Measurements from ENCODE around the gene USP54. TPM values are rescaled to one million over a fixed set of nuclear protein-coding genes. Genes with fewer than 3 reads are reported as not detected.

Gene USP54
- total RNA-seq, 4 donors from 2014 or later = 10.6 to 73.7 (median 40.5) TPM

- DNase-seq = no peak
- Histone ChIP-seq H3K27me3 (no peaks in the 10 kb centered on the region), H3K36me3 (no peaks in the 10 kb centered on the region), H3K4me1 (no peaks in the 10 kb centered on the region), H3K27ac (no peak overlapping the region), H3K9me3 (no peaks in the 10 kb centered on the region), H3K4me3 (no peak overlapping the region)
- intact Hi-C loops (cut with DNase I; ENCODE audit: low total_unique reads) = no loop called here
- no peak for TF ChIP-seq CTCF (IDR thresholded peaks at IDR 0.05)
- TF ChIP-seq POLR2A (IDR thresholded peaks at IDR 0.05) = no peak
Measured at GRCh38 chr10:73597346-73597745, 6.2 kb upstream of the USP54 start.

GRCh38 chr10:73593812-73594211 lies 2.7 kb upstream of the USP54 start:
- no peaks in the 10 kb centered on the region for H3K9me3 ChIP-seq

GRCh38 chr10:73593110-73593509 lies 2.0 kb upstream of the USP54 start:
- no peaks in the 10 kb centered on the region for H3K4me1 ChIP-seq
- intact Hi-C loops (cut with DNase I; ENCODE audit: low total_unique reads) = no loop called here
- no peak for DNase-seq
- no peaks in the 10 kb centered on the region for H3K9me3 ChIP-seq
- TF ChIP-seq CTCF (IDR thresholded peaks at IDR 0.05) (no peak), POLR2A (IDR thresholded peaks at IDR 0.05) (no peak)
- no peaks in the 10 kb centered on the region for H3K36me3 ChIP-seq
- no peak overlapping the region for H3K4me3 ChIP-seq
- H3K27me3 ChIP-seq = no peaks in the 10 kb centered on the region
- H3K27ac ChIP-seq = peak overlapping the region in 1 of 2 donors; percentile 76

More at GRCh38 chr10:73593812-73594211, 2.7 kb upstream of the USP54 start:
- no peak overlapping the region for H3K27ac ChIP-seq
- no peaks in the 10 kb centered on the region for H3K4me1 ChIP-seq
- intact Hi-C loops (cut with DNase I; ENCODE audit: low total_unique reads) = no loop called here
- H3K4me3 ChIP-seq = no peak overlapping the region
- H3K36me3 ChIP-seq = no peaks in the 10 kb centered on the region
- no peak for TF ChIP-seq POLR2A (IDR thresholded peaks at IDR 0.05)
- no peak for TF ChIP-seq CTCF (IDR thresholded peaks at IDR 0.05)
- H3K27me3 ChIP-seq = no peaks in the 10 kb centered on the region
- no peak for DNase-seq

- Histone ChIP-seq H3K4me1 (no peaks in the 10 kb centered on the region), H3K27me3 (no peaks in the 10 kb centered on the region), H3K27ac (peak overlapping the region; percentile 76 to 77), H3K36me3 (no peaks in the 10 kb centered on the region), H3K9me3 (no peaks in the 10 kb centered on the region), H3K4me3 (no peak overlapping the region)
- intact Hi-C loops (cut with DNase I; ENCODE audit: low total_unique reads) = no loop called here
- DNase-seq = peak; percentile 43 to 71
- peak in 1 of 4 experiments; percentile 20 for TF ChIP-seq CTCF (IDR thresholded peaks at IDR 0.05)
- TF ChIP-seq POLR2A (IDR thresholded peaks at IDR 0.05) = peak in 1 of 2 donors; percentile 35
Measured at GRCh38 chr10:73591935-73592699, 975 bp upstream of the USP54 start.

- Histone ChIP-seq H3K9me3 (no peaks in the 10 kb centered on the region), H3K36me3 (no peaks in the 10 kb centered on the region), H3K27ac (peak overlapping the region in 1 of 2 donors; percentile 13), H3K4me1 (no peaks in the 10 kb centered on the region), H3K4me3 (no peak overlapping the region), H3K27me3 (no peaks in the 10 kb centered on the region)
- no peak for DNase-seq
- intact Hi-C loops (cut with DNase I; ENCODE audit: low total_unique reads) = no loop called here
- TF ChIP-seq POLR2A (IDR thresholded peaks at IDR 0.05) (no peak), CTCF (IDR thresholded peaks at IDR 0.05) (no peak)
Measured at GRCh38 chr10:73589563-73590126, 1.5 kb downstream of the USP54 start.

Data from uterus (tissue), 4 donors.